Measurements from ENCODE around the gene RNF169.

The RNF169 gene

GRCh38 chr11:74723511-74723910, 25.1 kb upstream of the RNF169 start:
- Mint-ChIP-seq H3K27me3 (ENCODE audit: low read depth, poor library complexity) (peaks cover 67% of the 10 kb centered on the region), H3K4me1 (peaks cover 11% of the 10 kb centered on the region), H3K9me3 (no peaks in the 10 kb centered on the region), H3K36me3 (ENCODE audit: low read depth) (no peaks in the 10 kb centered on the region), H3K27ac (no peak overlapping the region), H3K4me3 (no peak overlapping the region)
- DNase-seq = no peak
- no peak for TF ChIP-seq CTCF (IDR thresholded peaks at IDR 0.05)

- no peak for TF ChIP-seq CTCF (IDR thresholded peaks at IDR 0.05)
Measured at GRCh38 chr11:74725701-74726100, 22.9 kb upstream of the RNF169 start.

GRCh38 chr11:74726547-74727182, 22.0 kb upstream of the RNF169 start:
- peaks cover 87% of the 10 kb centered on the region for H3K27me3 Mint-ChIP-seq (ENCODE audit: low read depth, poor library complexity)
- no peak overlapping the region for H3K4me3 Mint-ChIP-seq
- no peak overlapping the region for H3K27ac Mint-ChIP-seq
- peak; percentile 87 for TF ChIP-seq CTCF (IDR thresholded peaks at IDR 0.05)
- no peaks in the 10 kb centered on the region for H3K36me3 Mint-ChIP-seq (ENCODE audit: low read depth)
- DNase-seq = peak; percentile 73
- no peaks in the 10 kb centered on the region for H3K4me1 Mint-ChIP-seq
- no peaks in the 10 kb centered on the region for H3K9me3 Mint-ChIP-seq

More at GRCh38 chr11:74725701-74726100, 22.9 kb upstream of the RNF169 start:
- H3K4me1 Mint-ChIP-seq = peaks cover 5% of the 10 kb centered on the region
- H3K36me3 Mint-ChIP-seq (ENCODE audit: low read depth) = no peaks in the 10 kb centered on the region
- DNase-seq = no peak
- peaks cover 84% of the 10 kb centered on the region for H3K27me3 Mint-ChIP-seq (ENCODE audit: low read depth, poor library complexity)
- no peaks in the 10 kb centered on the region for H3K9me3 Mint-ChIP-seq
- no peak overlapping the region for H3K27ac Mint-ChIP-seq
- H3K4me3 Mint-ChIP-seq = no peak overlapping the region

- no peak for DNase-seq
- Mint-ChIP-seq H3K36me3 (ENCODE audit: low read depth) (no peaks in the 10 kb centered on the region), H3K27ac (no peak overlapping the region), H3K4me3 (no peak overlapping the region), H3K9me3 (peaks cover 5% of the 10 kb centered on the region), H3K4me1 (peaks cover 4% of the 10 kb centered on the region), H3K27me3 (ENCODE audit: low read depth, poor library complexity) (peaks cover 90% of the 10 kb centered on the region)
- no peak for TF ChIP-seq CTCF (IDR thresholded peaks at IDR 0.05)
Measured at GRCh38 chr11:74729397-74729796, 19.3 kb upstream of the RNF169 start.

- H3K27ac Mint-ChIP-seq = no peak overlapping the region
- H3K36me3 Mint-ChIP-seq (ENCODE audit: low read depth) = no peaks in the 10 kb centered on the region
- DNase-seq = peak; percentile 22
- H3K27me3 Mint-ChIP-seq (ENCODE audit: low read depth, poor library complexity) = peaks cover 83% of the 10 kb centered on the region
- TF ChIP-seq CTCF (IDR thresholded peaks at IDR 0.05) = no peak
- H3K4me3 Mint-ChIP-seq = peak overlapping the region; percentile 85
- H3K9me3 Mint-ChIP-seq = peaks cover 5% of the 10 kb centered on the region
- peaks cover 4% of the 10 kb centered on the region for H3K4me1 Mint-ChIP-seq
Measured at GRCh38 chr11:74730571-74731260, 17.9 kb upstream of the RNF169 start.

Data from nephron progenitor cell (in vitro differentiated cells).